GM12865 (cell line): ENCODE data around the gene NUMB.

Source experiments
- DNase-seq: peaks from one replicate; pipeline ENCODE4 v3.0.0; 2010; ENCODE audit warnings: low read depth
- H3K4me3 ChIP-seq: 2 replicates; pipeline ENCODE4 v1.5.1; 2011; ENCODE audit warnings: mild to moderate bottlenecking, low read depth, low read length, control low read depth
- CTCF ChIP-seq: IDR thresholded peaks from 2 replicates; pipeline ENCODE4 v1.5.1; 2011; ENCODE audit warnings: low read length, control low read depth, low read depth, inconsistent platforms; ENCODE audit not compliant: insufficient read depth; ENCODE audit errors: missing control alignments

NUMB gene

DNA sequence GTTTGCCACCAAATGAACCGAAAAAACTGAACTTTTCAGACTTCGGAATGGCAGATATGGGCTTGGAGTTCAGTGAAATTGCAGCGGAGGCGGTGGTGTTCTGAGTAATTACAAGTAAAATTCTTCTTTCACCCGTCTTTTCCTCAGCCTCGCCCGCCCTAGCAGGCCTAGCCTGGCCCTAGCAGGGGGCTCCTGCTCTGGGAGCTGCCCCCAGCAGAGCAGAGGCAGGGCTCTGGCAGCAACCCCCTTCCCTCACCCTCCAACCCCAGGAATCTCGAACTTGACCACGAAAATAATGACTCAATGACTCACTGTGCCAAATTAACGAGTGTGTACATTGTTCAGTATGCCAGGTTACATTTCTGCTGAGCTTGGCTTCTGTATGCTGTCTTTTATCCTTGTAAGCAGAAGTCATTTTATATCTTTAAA is 219.9 kb downstream of the NUMB start:
- DNase-seq: no peak
- no peak overlapping the region; the same call in 1 of the 2 replicates for H3K4me3 ChIP-seq
- TF ChIP-seq CTCF: no peak

DNA sequence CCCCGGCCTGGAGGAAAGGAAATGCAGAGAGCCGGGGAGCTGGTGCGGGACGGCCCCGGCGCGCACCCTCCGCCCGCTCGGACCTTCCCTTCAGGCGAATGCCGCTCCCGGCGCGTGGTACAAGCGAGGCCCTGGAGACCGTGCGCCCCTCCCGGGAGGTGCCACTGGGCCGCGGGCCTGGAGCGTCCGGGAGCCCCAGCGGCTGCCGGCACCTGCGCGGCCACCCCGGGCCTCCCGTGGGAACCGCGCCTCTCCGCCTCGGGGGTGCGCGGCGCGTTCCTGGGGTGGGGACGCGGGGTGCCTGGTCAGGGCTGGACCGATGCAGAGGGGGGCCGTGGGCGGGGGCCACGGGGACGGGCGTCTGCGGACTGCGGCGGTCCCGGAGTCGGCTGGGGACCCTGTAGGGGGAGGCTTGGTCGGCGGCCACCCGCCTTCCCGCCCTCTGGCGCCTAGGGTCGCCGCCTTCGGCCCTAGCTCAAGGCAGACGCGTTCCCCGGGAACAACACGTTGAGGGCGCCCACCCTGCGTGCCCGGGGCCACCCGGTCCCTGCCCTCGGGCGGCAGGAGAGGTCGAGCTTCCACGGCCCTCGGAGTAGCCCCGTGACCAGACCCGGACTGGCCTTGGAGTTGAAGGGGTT is 220.4 kb downstream of the NUMB start:
- peak overlapping the region; percentile 3; the same call in 1 of the 2 replicates for H3K4me3 ChIP-seq
- DNase-seq: no peak
- no peak for TF ChIP-seq CTCF

GRCh38 chr14:73237219-73237785 is 221.0 kb downstream of the NUMB start, which contains the start of gene PAPLN:
Gene PAPLN, plus strand, starts transcription at chr14:73237506. Its CDS starts 2,273 bp downstream, at chr14:73239779.
- H3K4me3 ChIP-seq: peak within 1 kb of the TSS; percentile 3; the same call in 1 of the 2 replicates
- no peak for TF ChIP-seq CTCF
- DNase-seq: no peak

DNA sequence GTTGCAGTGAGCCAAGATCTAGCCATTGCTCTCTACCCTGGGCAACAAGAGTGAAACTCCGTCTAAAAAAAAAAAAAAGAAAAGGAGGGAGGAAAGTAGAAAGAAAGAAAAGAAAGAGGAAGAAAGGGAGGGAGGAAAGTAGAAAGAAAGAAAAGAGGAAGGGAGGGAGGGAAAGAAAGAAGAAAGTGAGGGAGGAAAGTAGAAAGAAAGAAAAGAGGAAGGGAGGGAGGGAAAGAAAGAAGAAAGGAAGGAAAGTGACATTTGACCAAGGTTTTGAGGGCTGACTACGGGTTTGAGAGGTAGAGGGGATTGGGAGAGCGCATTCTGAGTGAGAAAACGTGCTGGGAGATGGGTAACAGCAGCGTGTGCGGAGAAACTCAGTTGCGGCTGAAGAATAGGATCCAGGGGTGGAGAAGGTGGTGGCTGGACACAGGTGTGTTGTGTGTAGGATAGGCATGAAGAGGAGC is 221.6 kb downstream of the NUMB start:
- DNase-seq: no peak
- H3K4me3 ChIP-seq: no peak overlapping the region
- TF ChIP-seq CTCF: no peak

- no peak for DNase-seq
- H3K4me3 ChIP-seq: no peak overlapping the region
- TF ChIP-seq CTCF: no peak
Measured at GRCh38 chr14:73236157-73236556, 222.2 kb downstream of the NUMB start.

- DNase-seq: no peak
- no peak overlapping the region for H3K4me3 ChIP-seq
Measured at GRCh38 chr14:73235531-73236155, 222.7 kb downstream of the NUMB start.

More at GRCh38 chr14:73235531-73236155, 222.7 kb downstream of the NUMB start:
- TF ChIP-seq CTCF: no peak
